ENCODE results near the gene CHRND. TPM values are rescaled to one million over a fixed set of nuclear protein-coding genes. Genes with fewer than 3 reads are reported as not detected.

CHRND gene
- total RNA-seq, 1 donor from 2014 or later, result not detected

GRCh38 chr2:232515639-232516038, 10.3 kb upstream of the CHRND start:
- H3K27me3 ChIP-seq, result no peaks in the 10 kb centered on the region
- H3K4me3 ChIP-seq, result no peak overlapping the region
- intact Hi-C loops (cut with DNase I), result no loop called here
- no peaks in the 10 kb centered on the region for H3K9me3 ChIP-seq
- TF ChIP-seq CTCF (IDR thresholded peaks at IDR 0.05), result no peak
- H3K4me1 ChIP-seq, result no peaks in the 10 kb centered on the region
- H3K27ac ChIP-seq, result no peak overlapping the region
- DNase-seq (ENCODE audit: low spot score in 2 of 2), result no peak
- H3K36me3 ChIP-seq, result no peaks in the 10 kb centered on the region

GRCh38 chr2:232516551-232516950, 9.4 kb upstream of the CHRND start:
- no peaks in the 10 kb centered on the region for H3K9me3 ChIP-seq
- no peak for DNase-seq (ENCODE audit: low spot score in 2 of 2)
- peaks cover 0 to under 1% of the 10 kb centered on the region in 2 donors for H3K4me1 ChIP-seq
- no peak for TF ChIP-seq CTCF (IDR thresholded peaks at IDR 0.05)
- peaks cover 2% of the 10 kb centered on the region for H3K27me3 ChIP-seq
- intact Hi-C loops (cut with DNase I), result no loop called here
- H3K36me3 ChIP-seq, result no peaks in the 10 kb centered on the region
- no peak overlapping the region for H3K4me3 ChIP-seq
- H3K27ac ChIP-seq, result no peak overlapping the region

- no peaks in the 10 kb centered on the region for H3K9me3 ChIP-seq
- intact Hi-C loops (cut with DNase I), result no loop called here
- H3K4me1 ChIP-seq, result peaks cover 12 to 16% of the 10 kb centered on the region in 2 donors
- no peak overlapping the region for H3K4me3 ChIP-seq
- no peak for TF ChIP-seq CTCF (IDR thresholded peaks at IDR 0.05)
- H3K27me3 ChIP-seq, result peaks cover 25% of the 10 kb centered on the region
- DNase-seq (ENCODE audit: low spot score in 2 of 2), result no peak
- H3K36me3 ChIP-seq, result no peaks in the 10 kb centered on the region
- H3K27ac ChIP-seq, result no peak overlapping the region
Measured at GRCh38 chr2:232518844-232519243, 7.1 kb upstream of the CHRND start.

DNA sequence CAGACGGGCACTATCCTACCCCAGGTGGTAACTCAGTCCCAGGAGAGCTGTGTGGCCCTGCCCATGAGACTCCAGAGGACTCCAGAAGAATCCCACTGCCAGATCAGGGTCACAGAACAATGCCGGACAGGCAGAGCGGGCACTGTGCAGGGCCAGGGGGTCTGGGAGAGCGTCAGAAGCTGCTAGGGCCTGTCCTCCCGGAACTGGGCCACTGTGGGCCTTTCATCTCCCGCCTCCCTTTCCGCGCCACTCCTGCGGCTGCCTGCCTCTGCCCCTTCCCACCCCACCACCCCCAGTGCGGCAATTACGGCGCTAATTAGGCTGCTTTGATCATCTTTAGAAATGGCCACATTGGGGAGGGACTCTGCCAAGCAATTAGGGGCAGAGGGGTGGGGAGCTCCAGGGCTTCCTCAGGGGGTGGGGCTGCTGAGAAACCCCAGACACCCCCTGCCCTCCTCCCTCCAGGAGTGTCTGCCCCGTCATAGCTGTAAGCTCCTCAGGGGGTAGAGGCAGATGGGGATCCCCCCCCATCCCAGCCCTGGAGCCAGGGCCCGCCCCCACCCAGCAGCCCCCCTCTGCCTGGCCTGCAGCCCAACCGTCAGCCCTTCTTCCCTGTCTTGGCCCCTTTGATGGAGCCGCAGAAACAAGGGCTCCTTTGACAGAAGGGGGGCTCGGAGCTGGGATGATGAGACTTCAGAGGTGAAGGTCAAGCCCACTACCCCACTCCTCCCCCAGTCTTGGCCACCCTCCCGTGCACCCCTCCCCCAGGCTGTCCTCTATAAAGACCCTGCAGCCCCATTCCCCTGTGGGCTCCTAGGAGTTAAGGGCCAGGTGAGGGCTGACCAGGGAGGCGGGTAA, 6.2 kb upstream of the CHRND start, which contains the start of gene PRSS56:
Gene PRSS56 (plus strand): TSS at position 808 of the 858 bp plus-strand sequence. CDS start 211 bp downstream, outside the sequence.
- peaks cover 29% of the 10 kb centered on the region for H3K27me3 ChIP-seq

GRCh38 chr2:232520489-232520888, 5.5 kb upstream of the CHRND start:
- H3K27me3 ChIP-seq, result peaks cover 29% of the 10 kb centered on the region
- peaks cover 15 to 20% of the 10 kb centered on the region in 2 donors for H3K4me1 ChIP-seq
- no peaks in the 10 kb centered on the region for H3K9me3 ChIP-seq
- TF ChIP-seq CTCF (IDR thresholded peaks at IDR 0.05), result no peak
- intact Hi-C loops (cut with DNase I), result loop anchor here (10.0 kb wide), 1 partner anchor 596 kb away; the partner anchor contains the start of gene NPPC
- no peak for DNase-seq (ENCODE audit: low spot score in 2 of 2)
- no peak overlapping the region for H3K4me3 ChIP-seq
- no peak overlapping the region for H3K27ac ChIP-seq
- H3K36me3 ChIP-seq, result no peaks in the 10 kb centered on the region

More for the DNA sequence above, 6.2 kb upstream of the CHRND start, which contains the start of gene PRSS56:
- no peaks in the 10 kb centered on the region for H3K9me3 ChIP-seq
- H3K4me1 ChIP-seq, result peaks cover 15 to 20% of the 10 kb centered on the region in 2 donors
- no peak for DNase-seq (ENCODE audit: low spot score in 2 of 2)
- no peak within 1 kb of the TSS for H3K4me3 ChIP-seq
- intact Hi-C loops (cut with DNase I), result loop anchor here (10.0 kb wide), 1 partner anchor 595 kb away; the partner anchor contains the start of gene NPPC
- H3K36me3 ChIP-seq, result no peaks in the 10 kb centered on the region
- H3K27ac ChIP-seq, result no peak within 1 kb of the TSS
- TF ChIP-seq CTCF (IDR thresholded peaks at IDR 0.05), result no peak

Measured in ascending aorta (tissue), 2 donors.